GM21576 (cell line): ENCODE results near the gene RPL29.

Experiments
- ATAC-seq: cut with Tn5 transposase; IDR thresholded peaks from one replicate; pipeline ENCODE4 v1.9.1; 2021; ENCODE audit warnings: mild to moderate bottlenecking, moderate library complexity; ENCODE audit not compliant: unreplicated experiment

RPL29 gene

GRCh38 chr3:51983578-51984268, 12.0 kb downstream of the RPL29 start:
- no peak for ATAC-seq

GRCh38 chr3:51982838-51983577, 12.7 kb downstream of the RPL29 start, which contains the start of gene ACY1:
Gene ACY1 (plus strand): TSS chr3:51983535. CDS start chr3:51984065, 530 bp downstream.
- ATAC-seq, result peak; percentile 75

DNA sequence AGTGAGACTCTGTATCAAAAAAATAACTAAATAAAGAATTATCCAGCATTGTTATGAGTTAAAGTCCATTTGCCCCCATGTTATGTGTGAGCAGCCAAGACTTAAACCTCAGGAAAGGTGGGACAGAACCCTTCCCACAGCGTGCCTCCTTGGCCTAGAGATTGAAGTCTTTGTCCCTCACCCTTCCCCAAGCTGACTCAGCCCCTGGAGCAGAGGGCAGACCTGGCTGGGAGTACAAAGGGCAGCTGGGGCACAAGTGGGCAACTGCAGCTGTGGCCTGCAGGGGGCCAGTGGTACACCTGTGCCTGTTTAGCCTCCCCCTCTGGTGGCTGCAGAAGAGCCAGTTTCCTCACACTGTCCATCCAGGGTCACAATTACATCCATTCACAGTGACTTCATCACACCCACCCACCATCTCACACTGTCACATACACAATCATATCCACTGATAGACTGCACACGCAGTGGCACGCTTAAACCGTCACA, 13.3 kb downstream of the RPL29 start:
- peak; percentile 52 for ATAC-seq

- ATAC-seq, result no peak
These were observed 15.4 kb downstream of the RPL29 start for GRCh38 chr3:51980253-51980652.

DNA sequence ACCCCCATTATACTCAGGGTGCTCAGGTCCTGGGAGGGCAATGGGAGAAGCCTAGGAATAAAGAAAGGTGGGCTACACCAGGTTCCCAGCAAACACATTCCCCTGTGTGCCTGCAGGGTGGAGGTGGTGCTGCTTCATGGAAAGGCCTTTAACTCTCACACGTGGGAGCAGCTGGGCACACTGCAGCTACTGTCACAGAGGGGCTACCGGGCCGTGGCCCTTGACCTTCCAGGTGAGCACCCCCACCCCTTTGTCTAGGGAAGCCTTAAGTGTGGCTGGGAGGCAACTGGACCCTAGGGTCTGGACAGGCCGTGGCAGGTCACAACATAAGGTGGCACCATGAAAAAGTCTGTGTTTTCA, 17.6 kb downstream of the RPL29 start:
- ATAC-seq, result no peak

DNA sequence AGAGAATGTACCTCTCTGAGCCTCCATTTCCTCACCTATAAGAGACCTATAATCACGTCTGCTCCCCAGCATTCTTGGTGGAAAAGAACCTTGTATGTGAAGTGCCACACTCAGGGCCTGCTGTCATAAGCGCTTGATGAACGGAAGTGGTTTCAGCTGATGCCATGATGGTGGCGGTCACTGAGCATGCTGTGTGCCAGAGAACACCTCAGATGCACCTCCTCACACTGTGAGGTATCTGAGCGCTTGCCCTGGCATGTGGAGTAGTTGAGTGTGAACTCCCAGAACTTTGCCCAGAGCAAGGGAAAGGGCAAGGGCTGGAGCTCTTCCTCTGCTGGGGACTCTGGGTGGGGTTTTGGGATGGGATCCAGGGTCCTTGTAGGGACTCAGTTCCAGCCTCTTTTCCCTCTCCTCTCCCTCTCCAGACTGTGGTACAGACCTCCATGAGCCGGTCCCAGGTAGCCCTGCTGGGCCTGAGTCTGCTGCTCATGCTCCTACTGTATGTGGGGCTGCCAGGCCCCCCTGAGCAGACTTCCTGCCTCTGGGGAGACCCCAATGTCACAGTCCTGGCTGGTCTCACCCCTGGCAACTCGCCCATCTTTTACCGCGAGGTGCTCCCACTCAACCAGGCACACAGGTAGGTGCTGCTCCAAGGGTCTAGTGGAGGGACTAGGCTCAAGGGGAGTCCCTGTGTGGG, 18.1 kb downstream of the RPL29 start:
- ATAC-seq, result no peak

DNA sequence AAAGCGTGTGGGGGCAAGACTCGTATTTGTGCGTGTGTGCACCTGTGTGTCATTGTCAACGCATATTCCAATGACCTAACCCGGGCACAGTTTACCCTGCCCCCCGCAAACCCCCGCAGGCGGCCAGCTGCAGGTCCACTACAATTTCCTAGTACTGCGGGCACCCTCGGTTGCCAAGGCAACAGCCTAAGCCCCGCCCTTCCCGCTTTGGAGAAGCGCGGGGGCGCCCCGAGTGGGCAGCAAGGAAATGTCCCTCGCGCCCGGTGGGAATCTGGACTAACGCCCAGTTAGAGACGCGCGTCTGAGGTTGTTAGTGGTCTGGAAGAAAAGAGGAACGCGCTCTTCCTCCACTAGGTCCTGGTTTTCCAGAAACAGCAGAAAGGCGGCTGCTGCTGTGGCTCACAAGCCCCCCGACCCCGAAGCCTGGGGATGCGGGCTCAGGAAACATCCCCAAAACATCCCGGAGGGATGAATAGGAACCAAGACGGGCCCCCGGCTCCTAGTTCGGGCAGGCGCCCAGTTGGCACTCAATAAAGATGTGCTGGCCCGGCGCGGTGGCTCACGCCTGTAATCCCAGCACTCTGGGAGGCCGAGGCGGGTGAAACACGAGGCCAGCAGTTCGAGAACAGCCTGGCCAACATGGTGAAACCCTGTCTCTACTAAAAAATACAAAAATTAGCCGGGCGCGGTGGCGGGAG, 19.7 kb downstream of the RPL29 start:
- ATAC-seq, result no peak

DNA sequence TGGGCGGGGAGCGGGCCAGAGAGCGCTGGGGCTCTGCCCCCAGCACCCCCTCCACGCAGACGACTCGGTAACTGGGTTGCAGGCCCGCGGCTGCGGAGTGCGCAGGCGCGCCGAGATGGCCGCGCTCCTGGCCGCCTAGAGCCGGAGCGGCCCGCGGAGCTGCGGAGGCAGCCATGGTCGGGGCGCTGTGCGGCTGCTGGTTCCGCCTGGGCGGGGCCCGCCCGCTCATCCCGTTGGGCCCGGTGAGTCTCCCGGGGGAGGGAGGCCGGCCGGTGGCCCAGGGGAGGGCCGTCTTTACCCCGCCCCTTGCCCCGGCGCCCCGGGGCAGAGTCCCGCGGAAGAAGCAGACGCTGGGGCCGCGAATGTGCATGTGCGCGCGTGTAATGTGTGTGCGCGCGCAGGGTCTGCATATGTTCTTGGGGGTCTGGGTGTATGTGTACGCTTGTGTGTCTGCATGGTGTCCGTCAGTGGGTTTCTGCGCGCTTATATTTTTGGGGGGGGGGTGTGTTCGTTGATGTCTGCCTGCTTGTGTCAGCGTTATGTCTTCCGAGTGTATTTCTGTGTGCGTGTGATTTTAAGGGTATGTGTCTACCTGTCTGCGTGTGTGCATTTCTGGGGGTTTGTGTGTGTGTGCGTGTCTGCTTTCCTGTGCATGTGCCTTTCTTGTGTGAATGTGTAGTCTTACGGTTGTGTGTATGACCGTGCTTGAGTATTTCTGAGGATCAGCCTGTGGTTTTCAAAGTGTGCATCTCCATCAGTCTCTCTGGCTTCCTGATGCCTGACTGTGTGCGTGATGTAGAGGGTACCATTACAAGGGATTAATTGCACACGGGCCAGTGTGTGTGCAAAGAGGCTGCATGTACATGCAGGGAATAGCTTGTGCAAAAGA, 20.5 kb downstream of the RPL29 start, which contains the start of gene ABHD14A:
TSS of gene ABHD14A (plus strand) at position 102 of the 889 bp plus-strand sequence. CDS start at position 174, 72 bp downstream.
- peak; percentile 47 for ATAC-seq

- peak; percentile 11 for ATAC-seq
These were observed 21.3 kb downstream of the RPL29 start for GRCh38 chr3:51974277-51974962.

GRCh38 chr3:51971350-51971749, 24.3 kb downstream of the RPL29 start:
- ATAC-seq, result no peak

DNA sequence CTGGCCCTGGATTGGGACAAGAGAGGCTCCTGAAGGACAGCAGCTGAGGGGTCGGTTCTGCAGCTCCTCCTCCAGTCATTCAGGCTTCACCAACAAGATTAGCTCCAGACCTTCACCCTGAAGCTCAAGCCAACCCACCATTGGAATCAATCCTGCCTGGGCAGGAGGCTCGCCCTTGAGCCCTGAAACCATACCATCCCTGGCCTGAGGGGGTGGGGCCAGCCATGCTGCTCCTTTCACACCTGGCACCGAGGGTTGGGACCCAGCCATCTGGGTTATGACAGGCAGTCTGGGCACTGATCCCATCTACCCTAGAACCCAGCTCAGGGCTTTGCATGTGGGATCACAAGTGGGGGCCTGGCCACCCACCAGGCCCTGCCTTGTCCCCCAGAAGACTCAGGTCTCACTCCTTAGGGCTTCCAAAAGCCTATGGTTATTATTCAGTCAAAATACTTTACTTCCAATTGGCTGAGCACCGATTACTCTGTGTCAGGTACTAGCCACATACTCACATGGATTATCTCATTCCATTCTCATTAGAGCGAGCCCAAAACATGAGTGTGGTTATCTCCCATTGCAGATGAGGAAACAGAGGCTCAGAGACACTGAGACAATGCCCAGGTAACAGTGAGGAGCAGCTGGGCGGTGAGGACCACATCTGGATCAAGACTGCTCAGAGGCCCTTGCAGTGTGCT, 24.9 kb downstream of the RPL29 start:
- ATAC-seq, result no peak

DNA sequence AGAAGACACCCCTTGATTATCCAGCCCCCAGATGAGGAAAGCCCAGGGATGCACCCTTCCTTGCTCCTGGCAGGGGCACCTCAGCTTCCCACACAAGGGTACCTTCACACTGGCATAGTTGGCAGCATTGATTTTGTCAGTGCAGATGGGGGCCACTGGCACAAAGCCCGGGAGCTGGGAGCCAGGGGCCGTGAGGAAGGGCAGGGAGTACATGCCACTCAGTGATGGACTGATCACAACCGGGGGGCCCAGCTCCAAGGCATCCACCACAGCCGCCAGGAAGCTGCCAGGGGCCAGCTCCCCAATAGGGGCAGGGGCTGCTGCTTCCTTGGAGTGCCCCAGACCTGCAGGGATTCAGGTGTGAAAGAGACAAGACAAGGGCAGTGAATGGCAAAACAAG, 25.9 kb downstream of the RPL29 start:
- no peak for ATAC-seq

- ATAC-seq, result no peak
These were observed 26.6 kb downstream of the RPL29 start for GRCh38 chr3:51968883-51969678.

DNA sequence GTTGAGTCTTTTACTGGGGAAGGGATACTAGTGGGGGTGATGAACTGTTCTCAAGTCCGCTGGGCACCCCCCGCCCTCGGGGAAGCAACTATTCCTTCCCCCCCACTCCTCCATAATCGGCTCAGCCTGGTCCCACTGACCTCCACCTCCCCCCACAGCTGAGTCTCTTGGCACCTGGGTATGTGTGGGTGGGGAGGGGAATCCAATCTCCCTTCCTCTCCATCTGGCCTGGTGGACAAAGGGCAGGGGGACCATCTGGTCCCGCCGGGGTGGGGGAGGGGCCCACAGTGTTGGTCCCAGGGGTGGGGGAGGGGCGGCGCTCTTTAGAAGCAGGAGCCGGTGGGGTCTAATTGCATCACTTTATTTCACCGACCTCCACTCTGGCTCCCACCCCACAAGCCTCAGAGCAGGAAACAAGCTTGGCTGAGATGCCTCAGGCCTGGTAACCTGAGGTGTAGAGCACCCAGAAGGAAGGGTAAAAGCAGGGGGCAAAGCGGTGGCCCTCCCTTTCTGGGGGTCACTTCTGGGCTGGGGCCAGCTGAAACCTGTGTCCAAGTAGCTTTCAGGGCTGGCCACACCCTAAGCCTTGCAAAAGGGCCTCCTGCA, 27.4 kb downstream of the RPL29 start:
- no peak for ATAC-seq

- ATAC-seq, result peak; percentile 32
These were observed 28.1 kb downstream of the RPL29 start, which contains the start of gene PCBP4 for GRCh38 chr3:51967384-51968169. Gene PCBP4 (minus strand): TSS chr3:51967454. CDS start chr3:51961240, 6,214 bp downstream.

- ATAC-seq, result peak; percentile 8
These were observed 28.7 kb downstream of the RPL29 start for GRCh38 chr3:51966922-51967383.
